K562 (cell line): ENCODE data around the gene ZNF280D.

Source experiments
- ADNP ChIP-seq: fragments of 200-800 bp; sonication (Bioruptor generic); IDR thresholded peaks from 2 replicates; pipeline ENCODE4 v1.6.1; 2016; ENCODE audit warnings: missing genetic modification characterization, missing compliant biosample characterization
- ATF1 ChIP-seq, 2 experiments: fragments of 450-650 bp in 1 of 2; IDR thresholded peaks; 2 replicates each; pipeline ENCODE4 v1.6.1; 2016; ENCODE audit warnings: missing compliant biosample characterization in 1 of 2, missing genetic modification characterization in 1 of 2
- EP300 ChIP-seq: IDR thresholded peaks from 2 replicates; pipeline ENCODE4 v1.6.1; 2012; ENCODE audit warnings: low read length, improper control_type of control experiment
- FOSL1 ChIP-seq: fragments of 200-800 bp; sonication (Bioruptor generic); conservative IDR thresholded peaks from 2 replicates; pipeline ENCODE4 v1.6.1; 2016; ENCODE audit warnings: missing genetic modification characterization, missing compliant biosample characterization
- TAF1 ChIP-seq: IDR thresholded peaks from 2 replicates; pipeline ENCODE4 v1.6.1; 2011; ENCODE audit warnings: mild to moderate bottlenecking, low read length, moderate library complexity; ENCODE audit not compliant: insufficient read depth, control insufficient read depth, severe bottlenecking; ENCODE audit errors: extremely low read depth
- ZEB2 ChIP-seq: fragments of 450-650 bp; IDR thresholded peaks from 2 replicates; pipeline ENCODE4 v1.6.1; 2016
- TF ChIP-seq, protein P1 (sequence below): sonication (generic); formaldehyde crosslinking; IDR thresholded peaks from 2 replicates; pipeline ENCODE4 v1.5.0; 2020; ENCODE audit warnings: missing genetic modification reagents
- TF ChIP-seq, protein P2 (sequence below), 3 experiments: IDR thresholded peaks in 2 of 3; conservative IDR thresholded peaks in 1 of 3; 2 replicates each; pipeline ENCODE4 v1.5.1; 2011 to 2012; ENCODE audit warnings: low read length in 3 of 3, mild to moderate bottlenecking in 3 of 3, control low read depth in 2 of 3, improper control_type of control experiment in 1 of 3, inconsistent platforms in 1 of 3, low read depth in 1 of 3, mixed read lengths in 1 of 3, moderate library complexity in 1 of 3; ENCODE audit not compliant: insufficient read depth in 2 of 3
- TF ChIP-seq, protein P3 (sequence below): sonication (generic); formaldehyde crosslinking; IDR thresholded peaks from 2 replicates; pipeline ENCODE4 v1.8.1; 2023; ENCODE audit warnings: mild to moderate bottlenecking, missing genetic modification reagents
- TF ChIP-seq, protein P4 (sequence below), 2 experiments: fragments of 450-650 bp in 1 of 2; IDR thresholded peaks; 2 replicates each; pipeline ENCODE4 v1.6.1; 2011 to 2017; ENCODE audit warnings: low read depth in 2 of 2, antibody characterized with exemption in 1 of 2, borderline replicate concordance in 1 of 2, low read length in 1 of 2, mild to moderate bottlenecking in 1 of 2, mixed read lengths in 1 of 2; ENCODE audit not compliant: control insufficient read depth in 1 of 2
- TF ChIP-seq, protein P5 (sequence below), 2 experiments: fragments of 450-650 bp in 1 of 2; sonication (generic) in 1 of 2; formaldehyde crosslinking in 1 of 2; IDR thresholded peaks in 1 of 2; conservative IDR thresholded peaks in 1 of 2; 2 replicates each; pipeline versions ENCODE4 v1.6.1 to v1.8.1; 2016 to 2023; ENCODE audit warnings: mild to moderate bottlenecking in 2 of 2, moderate library complexity in 2 of 2, inconsistent platforms in 1 of 2, missing genetic modification reagents in 1 of 2

DNA sequence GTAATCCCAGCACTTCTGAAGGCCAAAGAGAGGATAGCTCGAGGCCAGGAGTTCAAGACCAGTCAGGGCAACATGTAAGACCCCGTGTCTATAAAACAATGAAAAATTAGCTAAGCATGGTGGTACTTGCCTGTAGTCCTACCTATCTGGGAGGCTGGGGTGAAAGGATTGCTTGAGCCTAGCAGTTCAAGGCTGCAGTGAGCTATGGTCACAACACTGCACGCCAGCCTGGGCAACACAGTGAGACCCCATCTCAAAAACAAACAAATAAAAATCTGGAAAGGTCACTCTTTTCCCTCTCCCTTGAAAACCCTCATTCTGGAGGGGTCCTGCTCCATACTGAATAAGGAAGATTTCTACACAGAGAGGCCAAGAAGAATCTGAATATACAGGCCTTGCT is 43.5 kb upstream of the ZNF280D start:
- TF ChIP-seq, protein P1, sequence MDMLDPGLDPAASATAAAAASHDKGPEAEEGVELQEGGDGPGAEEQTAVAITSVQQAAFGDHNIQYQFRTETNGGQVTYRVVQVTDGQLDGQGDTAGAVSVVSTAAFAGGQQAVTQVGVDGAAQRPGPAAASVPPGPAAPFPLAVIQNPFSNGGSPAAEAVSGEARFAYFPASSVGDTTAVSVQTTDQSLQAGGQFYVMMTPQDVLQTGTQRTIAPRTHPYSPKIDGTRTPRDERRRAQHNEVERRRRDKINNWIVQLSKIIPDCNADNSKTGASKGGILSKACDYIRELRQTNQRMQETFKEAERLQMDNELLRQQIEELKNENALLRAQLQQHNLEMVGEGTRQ = no peak
- TF ChIP-seq, protein P2, sequence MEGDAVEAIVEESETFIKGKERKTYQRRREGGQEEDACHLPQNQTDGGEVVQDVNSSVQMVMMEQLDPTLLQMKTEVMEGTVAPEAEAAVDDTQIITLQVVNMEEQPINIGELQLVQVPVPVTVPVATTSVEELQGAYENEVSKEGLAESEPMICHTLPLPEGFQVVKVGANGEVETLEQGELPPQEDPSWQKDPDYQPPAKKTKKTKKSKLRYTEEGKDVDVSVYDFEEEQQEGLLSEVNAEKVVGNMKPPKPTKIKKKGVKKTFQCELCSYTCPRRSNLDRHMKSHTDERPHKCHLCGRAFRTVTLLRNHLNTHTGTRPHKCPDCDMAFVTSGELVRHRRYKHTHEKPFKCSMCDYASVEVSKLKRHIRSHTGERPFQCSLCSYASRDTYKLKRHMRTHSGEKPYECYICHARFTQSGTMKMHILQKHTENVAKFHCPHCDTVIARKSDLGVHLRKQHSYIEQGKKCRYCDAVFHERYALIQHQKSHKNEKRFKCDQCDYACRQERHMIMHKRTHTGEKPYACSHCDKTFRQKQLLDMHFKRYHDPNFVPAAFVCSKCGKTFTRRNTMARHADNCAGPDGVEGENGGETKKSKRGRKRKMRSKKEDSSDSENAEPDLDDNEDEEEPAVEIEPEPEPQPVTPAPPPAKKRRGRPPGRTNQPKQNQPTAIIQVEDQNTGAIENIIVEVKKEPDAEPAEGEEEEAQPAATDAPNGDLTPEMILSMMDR (IDR thresholded peaks at IDR 0.05 in 2 of 3, conservative IDR thresholded peaks at IDR 0.05 in 1 of 3; ENCODE audit: insufficient read depth in 2 of 3, low read depth in 1 of 3, low read length in 3 of 3) = no peak
- TF ChIP-seq FOSL1 (tag) = no peak
- TF ChIP-seq ZEB2 = no peak
- TF ChIP-seq, protein P3, sequence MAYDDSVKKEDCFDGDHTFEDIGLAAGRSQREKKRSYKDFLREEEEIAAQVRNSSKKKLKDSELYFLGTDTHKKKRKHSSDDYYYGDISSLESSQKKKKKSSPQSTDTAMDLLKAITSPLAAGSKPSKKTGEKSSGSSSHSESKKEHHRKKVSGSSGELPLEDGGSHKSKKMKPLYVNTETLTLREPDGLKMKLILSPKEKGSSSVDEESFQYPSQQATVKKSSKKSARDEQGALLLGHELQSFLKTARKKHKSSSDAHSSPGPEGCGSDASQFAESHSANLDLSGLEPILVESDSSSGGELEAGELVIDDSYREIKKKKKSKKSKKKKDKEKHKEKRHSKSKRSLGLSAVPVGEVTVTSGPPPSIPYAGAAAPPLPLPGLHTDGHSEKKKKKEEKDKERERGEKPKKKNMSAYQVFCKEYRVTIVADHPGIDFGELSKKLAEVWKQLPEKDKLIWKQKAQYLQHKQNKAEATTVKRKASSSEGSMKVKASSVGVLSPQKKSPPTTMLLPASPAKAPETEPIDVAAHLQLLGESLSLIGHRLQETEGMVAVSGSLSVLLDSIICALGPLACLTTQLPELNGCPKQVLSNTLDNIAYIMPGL = no peak
- TF ChIP-seq ADNP (tag) = no peak
- TF ChIP-seq, protein P4, sequence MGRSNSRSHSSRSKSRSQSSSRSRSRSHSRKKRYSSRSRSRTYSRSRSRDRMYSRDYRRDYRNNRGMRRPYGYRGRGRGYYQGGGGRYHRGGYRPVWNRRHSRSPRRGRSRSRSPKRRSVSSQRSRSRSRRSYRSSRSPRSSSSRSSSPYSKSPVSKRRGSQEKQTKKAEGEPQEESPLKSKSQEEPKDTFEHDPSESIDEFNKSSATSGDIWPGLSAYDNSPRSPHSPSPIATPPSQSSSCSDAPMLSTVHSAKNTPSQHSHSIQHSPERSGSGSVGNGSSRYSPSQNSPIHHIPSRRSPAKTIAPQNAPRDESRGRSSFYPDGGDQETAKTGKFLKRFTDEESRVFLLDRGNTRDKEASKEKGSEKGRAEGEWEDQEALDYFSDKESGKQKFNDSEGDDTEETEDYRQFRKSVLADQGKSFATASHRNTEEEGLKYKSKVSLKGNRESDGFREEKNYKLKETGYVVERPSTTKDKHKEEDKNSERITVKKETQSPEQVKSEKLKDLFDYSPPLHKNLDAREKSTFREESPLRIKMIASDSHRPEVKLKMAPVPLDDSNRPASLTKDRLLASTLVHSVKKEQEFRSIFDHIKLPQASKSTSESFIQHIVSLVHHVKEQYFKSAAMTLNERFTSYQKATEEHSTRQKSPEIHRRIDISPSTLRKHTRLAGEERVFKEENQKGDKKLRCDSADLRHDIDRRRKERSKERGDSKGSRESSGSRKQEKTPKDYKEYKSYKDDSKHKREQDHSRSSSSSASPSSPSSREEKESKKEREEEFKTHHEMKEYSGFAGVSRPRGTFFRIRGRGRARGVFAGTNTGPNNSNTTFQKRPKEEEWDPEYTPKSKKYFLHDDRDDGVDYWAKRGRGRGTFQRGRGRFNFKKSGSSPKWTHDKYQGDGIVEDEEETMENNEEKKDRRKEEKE (IDR thresholded peaks at IDR 0.05; ENCODE audit: borderline replicate concordance in 1 of 2, control insufficient read depth in 1 of 2, low read depth in 2 of 2, low read length in 1 of 2) = no peak
- TF ChIP-seq, protein P5, sequence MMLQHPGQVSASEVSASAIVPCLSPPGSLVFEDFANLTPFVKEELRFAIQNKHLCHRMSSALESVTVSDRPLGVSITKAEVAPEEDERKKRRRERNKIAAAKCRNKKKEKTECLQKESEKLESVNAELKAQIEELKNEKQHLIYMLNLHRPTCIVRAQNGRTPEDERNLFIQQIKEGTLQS (IDR thresholded peaks at IDR 0.05) = no peak
- TF ChIP-seq, protein P5 (CRISPR knock-in tag; conservative IDR thresholded peaks at IDR 0.05) = no peak
- no peak for TF ChIP-seq TAF1
- no peak for TF ChIP-seq ATF1 (CRISPR knock-in tag; IDR thresholded peaks at IDR 0.05)
- no peak for TF ChIP-seq ATF1 (tag; IDR thresholded peaks at IDR 0.05)
- no peak for TF ChIP-seq EP300
